Kidney (tissue), 14 donors: ENCODE measurements around the gene SLC25A25. TPM values are rescaled to one million over a fixed set of nuclear protein-coding genes. Genes with fewer than 3 reads are reported as not detected.
A peak's percentile ranks its signal among the peaks of the same experiment; 100 is the strongest.

Experiments
- DNase-seq, 5 donors: peaks; one replicate each; pipeline ENCODE4 v3.0.0-alpha.2; 2013 to 2020
- FAIRE-seq: peaks from 2 replicates; lab custom pipeline; 2012; peaks lifted over from hg19 to GRCh38; lab: Jason Lieb, UNC
- H3K27ac ChIP-seq, 2 donors: one replicate each; pipeline ENCODE4 v1.7.0; 2013; ENCODE audit warnings: low read depth in 2 of 2, low read length in 2 of 2, inconsistent platforms in 1 of 2
- H3K27me3 ChIP-seq: one replicate; pipeline ENCODE4 v1.7.1; 2013; ENCODE audit warnings: low read length, inconsistent platforms; ENCODE audit not compliant: control insufficient read depth, insufficient read depth
- H3K36me3 ChIP-seq, 3 donors: one replicate each; pipeline versions ENCODE4 v1.7.0 to v1.7.1; 2013; ENCODE audit warnings: low read length in 3 of 3, control low read depth in 1 of 3, inconsistent platforms in 1 of 3; ENCODE audit not compliant: insufficient read depth in 3 of 3, control insufficient read depth in 2 of 3
- H3K4me1 ChIP-seq, 3 donors: one replicate each; pipeline versions ENCODE4 v1.7.0 to v1.7.1; 2013; ENCODE audit warnings: low read length in 3 of 3, inconsistent platforms in 1 of 3, low read depth in 1 of 3; ENCODE audit not compliant: control insufficient read depth in 2 of 3, insufficient read depth in 2 of 3
- H3K4me3 ChIP-seq, 3 donors: one replicate each; pipeline versions ENCODE4 v1.7.0 to v1.8.1; 2013; ENCODE audit warnings: low read length in 3 of 3, control low read depth in 1 of 3, inconsistent platforms in 1 of 3
- H3K9ac ChIP-seq, 3 donors: one replicate each; pipeline versions ENCODE4 v1.7.0 to v1.7.1; 2013; ENCODE audit warnings: low read length in 3 of 3, control low read depth in 1 of 3, inconsistent platforms in 1 of 3
- H3K9me3 ChIP-seq, 3 donors: one replicate each; pipeline versions ENCODE4 v1.7.0 to v1.7.1; 2013; ENCODE audit warnings: low read length in 3 of 3, control low read depth in 1 of 3, inconsistent platforms in 1 of 3; ENCODE audit not compliant: control insufficient read depth in 2 of 3, insufficient read depth in 1 of 3
- intact Hi-C: fragments of 100-400 bp; cut with DNase I; formaldehyde crosslinking; loops from one replicate; pipeline ENCODE4 v1.11.1; 2022
- polyA plus RNA-seq: library from polyadenylated mRNA; stranded (reverse); fragments of 350-450 nt; fragmentation: Illumina TruSeq; extraction: RNeasy Lipid Tissue Mini Kit (QIAGEN cat#74804); gene quantifications from one replicate; pipeline ENCODE4 v1.2.3, GENCODE V29; 2014; ENCODE audit warnings: low read depth, low replicate concordance; ENCODE audit not compliant: insufficient read depth
- total RNA-seq: library from RNA; stranded (reverse); fragmentation: NEBNext Ultra II Directional; extraction: Animal tissue kit (Norgen Biotek cat#: 25700); gene quantifications from one replicate; pipeline ENCODE4 v1.2.1, GENCODE V29; 2021
- TF ChIP-seq, protein P1 (sequence below): IDR thresholded peaks from 3 replicates; pipeline ENCODE4 v1.5.1; 2012; ENCODE audit warnings: mild to moderate bottlenecking, moderate library complexity, borderline replicate concordance; ENCODE audit not compliant: insufficient read depth; ENCODE audit errors: extremely low read depth
- donor health status: control.
- donor health status: control.
- donor health status: control.
- donor health status: control.
- donor health status: control.
- donor health status: DM: yes; HTN: yes; CAD: no.
- donor health status: Normal renal cell carcinoma (clear cell type).

The SLC25A25 gene
- total and polyA plus RNA-seq, 2 donors from 2014 or later, result 20.4 to 24.9 TPM

DNA sequence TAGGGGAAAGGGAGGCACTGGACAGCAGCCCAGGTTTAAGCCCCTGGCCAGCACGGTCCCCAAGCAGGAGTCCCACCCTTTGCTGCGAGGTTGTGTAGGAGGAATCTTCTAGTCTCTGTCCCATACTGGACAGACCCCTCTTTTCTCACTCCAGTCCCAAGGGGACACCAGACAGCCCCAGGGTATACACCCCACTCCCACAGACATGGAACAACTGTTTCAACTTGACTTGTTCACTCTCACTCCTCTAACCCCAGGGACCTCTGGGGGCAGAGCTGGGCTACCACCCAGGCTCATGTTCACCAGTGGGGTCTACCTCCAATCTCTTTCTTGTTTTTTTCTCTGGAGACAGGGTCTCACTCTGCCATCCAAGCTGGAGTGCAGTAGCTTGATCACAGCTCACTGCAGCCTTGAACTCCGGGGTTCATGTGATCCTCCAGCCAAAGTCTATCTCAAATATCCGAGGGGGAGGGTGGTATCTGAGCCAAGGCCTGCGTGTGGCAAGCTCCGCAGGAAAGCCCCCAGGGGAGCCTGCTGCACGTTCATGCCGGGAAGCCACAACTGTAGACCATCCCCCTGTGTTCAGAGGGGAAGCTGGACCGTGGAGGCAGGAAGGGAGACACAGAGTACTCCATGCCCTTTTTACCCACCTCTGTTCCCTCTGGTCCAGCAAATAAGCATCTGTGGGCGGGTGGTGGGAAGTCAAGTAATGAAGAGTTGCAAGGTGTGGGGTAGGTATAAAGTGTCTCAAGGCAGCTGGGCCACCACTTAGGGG, 57.7 kb downstream of the SLC25A25 start:
- Histone ChIP-seq H3K4me1 (peaks cover 0 to 7% (median 6%) of the 10 kb centered on the region in 3 donors), H3K9ac (peak overlapping the region in 2 of 3 donors; percentile 6 to 17), H3K36me3 (peaks cover 0 to 19% (median 7%) of the 10 kb centered on the region in 3 donors), H3K27ac (no peak overlapping the region), H3K27me3 (no peaks in the 10 kb centered on the region), H3K9me3 (no peaks in the 10 kb centered on the region), H3K4me3 (peak overlapping the region in 2 of 3 donors; percentile 29 to 42)
- TF ChIP-seq, protein P1, sequence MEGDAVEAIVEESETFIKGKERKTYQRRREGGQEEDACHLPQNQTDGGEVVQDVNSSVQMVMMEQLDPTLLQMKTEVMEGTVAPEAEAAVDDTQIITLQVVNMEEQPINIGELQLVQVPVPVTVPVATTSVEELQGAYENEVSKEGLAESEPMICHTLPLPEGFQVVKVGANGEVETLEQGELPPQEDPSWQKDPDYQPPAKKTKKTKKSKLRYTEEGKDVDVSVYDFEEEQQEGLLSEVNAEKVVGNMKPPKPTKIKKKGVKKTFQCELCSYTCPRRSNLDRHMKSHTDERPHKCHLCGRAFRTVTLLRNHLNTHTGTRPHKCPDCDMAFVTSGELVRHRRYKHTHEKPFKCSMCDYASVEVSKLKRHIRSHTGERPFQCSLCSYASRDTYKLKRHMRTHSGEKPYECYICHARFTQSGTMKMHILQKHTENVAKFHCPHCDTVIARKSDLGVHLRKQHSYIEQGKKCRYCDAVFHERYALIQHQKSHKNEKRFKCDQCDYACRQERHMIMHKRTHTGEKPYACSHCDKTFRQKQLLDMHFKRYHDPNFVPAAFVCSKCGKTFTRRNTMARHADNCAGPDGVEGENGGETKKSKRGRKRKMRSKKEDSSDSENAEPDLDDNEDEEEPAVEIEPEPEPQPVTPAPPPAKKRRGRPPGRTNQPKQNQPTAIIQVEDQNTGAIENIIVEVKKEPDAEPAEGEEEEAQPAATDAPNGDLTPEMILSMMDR, result no peak
- FAIRE-seq (no peak), DNase-seq (peak in 1 of 5 donors; percentile 55)
- intact Hi-C loops, result no loop called here

- Histone ChIP-seq H3K4me1 (peaks cover 0 to 7% (median 6%) of the 10 kb centered on the region in 3 donors), H3K27ac (peak within 1 kb of the TSS; percentile 91 to 99), H3K36me3 (peaks cover 0 to 13% (median 3%) of the 10 kb centered on the region in 3 donors), H3K9ac (peak within 1 kb of the TSS; percentile 67 to 94 (median 85)), H3K4me3 (peak within 1 kb of the TSS; percentile 78 to 97 (median 81)), H3K9me3 (no peaks in the 10 kb centered on the region), H3K27me3 (no peaks in the 10 kb centered on the region)
- FAIRE-seq, result no peak
- TF ChIP-seq, protein P1, result no peak
- peak; percentile 82 to 96 (median 93) for DNase-seq
- intact Hi-C loops, result no loop called here
Measured at GRCh38 chr9:128127568-128127989, 59.5 kb downstream of the SLC25A25 start, which contains the start of gene PTGES2. Gene PTGES2, minus strand, starts transcription at chr9:128127729. Its CDS starts 12 bp downstream, at chr9:128127717.

DNA sequence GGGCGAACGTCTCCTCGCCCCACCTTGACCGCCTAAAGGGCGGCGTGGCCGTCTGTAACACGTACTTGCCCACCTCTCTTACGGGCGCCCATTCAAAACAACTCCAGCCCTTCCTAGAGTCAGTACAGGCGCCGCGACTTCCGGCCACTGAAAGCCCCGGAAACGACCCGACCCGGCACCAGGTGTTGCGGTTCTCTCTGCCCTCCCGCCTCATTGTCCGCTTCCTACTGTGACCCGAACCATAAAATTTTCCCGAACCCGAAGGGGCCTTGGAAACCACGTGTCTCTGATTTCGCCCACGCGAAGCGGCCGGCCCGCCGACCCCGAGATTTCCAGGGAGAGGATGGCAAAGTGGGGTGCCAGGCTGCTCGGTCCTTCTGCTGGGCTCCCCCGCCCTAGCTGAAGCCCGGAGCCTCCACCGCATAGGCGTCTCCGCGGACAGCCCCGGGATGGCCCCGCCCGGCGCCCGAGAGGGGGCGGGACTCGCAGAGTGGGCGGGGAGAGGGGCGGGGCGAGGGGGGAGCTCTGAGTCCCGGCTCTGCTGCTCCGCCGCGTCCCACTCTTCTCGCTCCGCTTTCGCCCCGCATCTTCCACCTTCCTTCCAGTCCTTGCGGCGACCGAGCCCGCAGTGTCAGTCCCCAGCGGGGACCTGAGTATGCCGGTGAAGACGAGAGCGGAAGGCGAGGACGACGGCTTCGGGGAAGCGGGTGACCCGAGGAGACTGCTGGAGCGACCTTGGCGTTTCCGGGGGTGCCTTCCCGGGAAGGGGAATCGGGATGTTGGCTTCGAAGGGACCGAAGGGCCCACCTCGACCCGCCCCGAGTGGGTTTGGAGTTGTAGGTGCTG, 60.2 kb downstream of the SLC25A25 start:
- intact Hi-C loops, result no loop called here
- peak; percentile 92 to 97 (median 94) for DNase-seq
- TF ChIP-seq, protein P1, result no peak
- Histone ChIP-seq H3K9me3 (no peaks in the 10 kb centered on the region), H3K9ac (peak overlapping the region; percentile 40 to 94 (median 85)), H3K4me3 (peak overlapping the region; percentile 65 to 97 (median 77)), H3K27ac (peak overlapping the region; percentile 91 to 99), H3K36me3 (peaks cover 0 to 10% (median 0%) of the 10 kb centered on the region in 3 donors), H3K27me3 (no peaks in the 10 kb centered on the region), H3K4me1 (peaks cover 0 to 7% (median 6%) of the 10 kb centered on the region in 3 donors)
- no peak for FAIRE-seq
